HepG2 (cell line): ENCODE measurements around the gene SURF2. TPM values are rescaled to one million over a fixed set of nuclear protein-coding genes. Genes with fewer than 3 reads are reported as not detected.

Source experiments
- ONECUT2 ChIP-seq: sonication (generic); formaldehyde crosslinking; IDR thresholded peaks from 2 replicates; pipeline ENCODE4 v1.4.0; 2020; ENCODE audit warnings: missing genetic modification reagents
- TERF1 ChIP-seq: sonication (generic); formaldehyde crosslinking; IDR thresholded peaks from 2 replicates; pipeline ENCODE4 v1.8.0; 2022; ENCODE audit warnings: mild to moderate bottlenecking, missing genetic modification reagents, moderate library complexity
- ZNF709 ChIP-seq: sonication (generic); formaldehyde crosslinking; IDR thresholded peaks from 2 replicates; pipeline ENCODE4 v1.5.0; 2020; ENCODE audit warnings: mild to moderate bottlenecking, missing genetic modification reagents
- ZNF720 ChIP-seq: sonication (generic); formaldehyde crosslinking; IDR thresholded peaks from 2 replicates; pipeline ENCODE4 v1.4.0; 2020; ENCODE audit warnings: missing genetic modification reagents
- ZNF75D ChIP-seq: sonication (generic); formaldehyde crosslinking; IDR thresholded peaks from 2 replicates; pipeline ENCODE4 v1.8.1; 2023; ENCODE audit warnings: missing genetic modification reagents, mild to moderate bottlenecking, borderline replicate concordance
- ZNF841 ChIP-seq: sonication (generic); formaldehyde crosslinking; IDR thresholded peaks from 2 replicates; pipeline ENCODE4 v1.8.1; 2023; ENCODE audit warnings: missing genetic modification reagents, borderline replicate concordance
- polyA plus RNA-seq, 8 experiments: library from polyadenylated mRNA; depleted of rRNA in 3 of 8; stranded (reverse) in 7 of 8; unstranded in 1 of 8; fragments of >200 nt; fragmentation: Illumina TruSeq in 4 of 8; extraction: Trizol in 4 of 8; gene quantifications; 2 replicates each; pipeline versions ENCODE4 v1.2.1 to v1.2.3, GENCODE V29; 2011 to 2016; ENCODE audit warnings: low read depth in 4 of 8, missing spikeins in 1 of 8, mixed read lengths in 1 of 8; ENCODE audit not compliant: insufficient read depth in 1 of 8
- total RNA-seq, 5 experiments: library from RNA; depleted of rRNA; stranded (reverse); fragments of >200 nt; fragmentation: Illumina TruSeq; extraction: Trizol; gene quantifications; 2 replicates each; pipeline ENCODE4 v1.2.3, GENCODE V29; 2016; ENCODE audit warnings: low read depth in 1 of 5
- TF ChIP-seq, protein P1 (sequence below), 2 experiments: fragments of 450-650 bp in 1 of 2; sonication (generic) in 1 of 2; formaldehyde crosslinking; IDR thresholded peaks; 2 replicates each; pipeline versions ENCODE4 v1.5.0 to v1.8.0; 2020 to 2022; ENCODE audit warnings: mild to moderate bottlenecking in 1 of 2, missing genetic modification reagents in 1 of 2
- TF ChIP-seq, protein P2 (sequence below): IDR thresholded peaks from 2 replicates; pipeline ENCODE4 v1.6.1; 2018; ENCODE audit warnings: missing genetic modification reagents, mild to moderate bottlenecking, missing compliant biosample characterization
- TF ChIP-seq, protein P3 (sequence below): sonication (generic); formaldehyde crosslinking; IDR thresholded peaks from 2 replicates; pipeline ENCODE4 v1.4.0; 2020; ENCODE audit warnings: missing genetic modification reagents
- TF ChIP-seq, protein P4 (sequence below): sonication (generic); formaldehyde crosslinking; IDR thresholded peaks from 2 replicates; pipeline ENCODE4 v1.4.0; 2020; ENCODE audit warnings: missing genetic modification reagents, mild to moderate bottlenecking, borderline replicate concordance
- TF ChIP-seq, protein P5 (sequence below): sonication (generic); formaldehyde crosslinking; IDR thresholded peaks from 2 replicates; pipeline ENCODE4 v1.5.1; 2020; ENCODE audit warnings: mild to moderate bottlenecking, moderate library complexity, missing genetic modification reagents

SURF2 gene
- total and polyA plus RNA-seq, 2 of the 13 experiments (the other 11 are each of a cell fraction or from before 2014, with no cell fraction given) = 6.3 to 13.6 TPM

DNA sequence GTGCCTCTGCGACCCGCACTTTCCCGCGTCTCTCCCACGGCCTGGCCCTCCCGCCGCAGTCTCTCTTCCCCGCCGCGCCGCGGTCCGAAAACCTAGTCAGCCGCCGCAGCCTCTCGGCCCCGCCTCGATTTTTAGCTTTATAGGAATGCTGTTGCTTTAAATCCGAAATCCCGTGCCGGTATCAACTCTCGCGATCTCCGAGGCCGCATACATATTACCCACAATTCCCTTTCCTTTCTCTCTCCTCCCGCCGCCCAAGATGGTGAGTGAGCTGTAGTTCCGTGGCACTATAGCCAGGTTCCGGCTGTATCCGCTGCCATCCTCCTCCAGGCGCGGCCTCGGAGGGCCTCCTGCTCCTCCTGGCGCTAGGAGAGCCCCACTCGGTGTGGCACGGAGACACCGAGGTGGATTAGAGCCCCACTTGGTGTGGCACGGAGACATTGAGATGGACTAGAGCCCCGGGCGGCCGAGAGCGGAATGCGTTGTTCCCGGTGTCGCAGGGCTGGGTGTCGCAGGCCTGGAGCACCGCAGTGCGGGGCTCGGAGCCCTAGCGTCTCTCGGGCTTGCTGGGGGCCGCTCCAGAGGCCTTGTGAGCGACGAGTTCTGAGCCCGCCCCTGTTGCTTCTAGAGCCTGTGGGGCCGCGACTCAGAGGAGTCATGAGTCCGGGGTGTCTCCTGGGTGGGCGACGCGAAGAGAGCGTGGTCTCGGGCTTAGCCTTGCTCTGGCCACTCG is 8.2 kb upstream of the SURF2 start, which contains the start of the genes MED22 and RPL7A (continued):
- TF ChIP-seq TERF1 (CRISPR knock-in tag) = no peak
- peak; percentile 45; the same call in 1 of the 2 replicates for TF ChIP-seq ZNF709 (CRISPR knock-in tag)
- TF ChIP-seq, protein P1, sequence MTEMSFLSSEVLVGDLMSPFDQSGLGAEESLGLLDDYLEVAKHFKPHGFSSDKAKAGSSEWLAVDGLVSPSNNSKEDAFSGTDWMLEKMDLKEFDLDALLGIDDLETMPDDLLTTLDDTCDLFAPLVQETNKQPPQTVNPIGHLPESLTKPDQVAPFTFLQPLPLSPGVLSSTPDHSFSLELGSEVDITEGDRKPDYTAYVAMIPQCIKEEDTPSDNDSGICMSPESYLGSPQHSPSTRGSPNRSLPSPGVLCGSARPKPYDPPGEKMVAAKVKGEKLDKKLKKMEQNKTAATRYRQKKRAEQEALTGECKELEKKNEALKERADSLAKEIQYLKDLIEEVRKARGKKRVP (CRISPR knock-in tag; IDR thresholded peaks at IDR 0.05) = peak in 1 of 2 experiments; percentile 56; a peak in 1 of 4 replicates
- no peak for TF ChIP-seq ZNF720 (CRISPR knock-in tag)
- TF ChIP-seq ZNF75D (CRISPR knock-in tag) = no peak
- TF ChIP-seq, protein P2, sequence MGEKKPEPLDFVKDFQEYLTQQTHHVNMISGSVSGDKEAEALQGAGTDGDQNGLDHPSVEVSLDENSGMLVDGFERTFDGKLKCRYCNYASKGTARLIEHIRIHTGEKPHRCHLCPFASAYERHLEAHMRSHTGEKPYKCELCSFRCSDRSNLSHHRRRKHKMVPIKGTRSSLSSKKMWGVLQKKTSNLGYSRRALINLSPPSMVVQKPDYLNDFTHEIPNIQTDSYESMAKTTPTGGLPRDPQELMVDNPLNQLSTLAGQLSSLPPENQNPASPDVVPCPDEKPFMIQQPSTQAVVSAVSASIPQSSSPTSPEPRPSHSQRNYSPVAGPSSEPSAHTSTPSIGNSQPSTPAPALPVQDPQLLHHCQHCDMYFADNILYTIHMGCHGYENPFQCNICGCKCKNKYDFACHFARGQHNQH = peak; percentile 65; the same call in 1 of the 2 replicates
- no peak for TF ChIP-seq ONECUT2 (CRISPR knock-in tag)
- TF ChIP-seq, protein P3, sequence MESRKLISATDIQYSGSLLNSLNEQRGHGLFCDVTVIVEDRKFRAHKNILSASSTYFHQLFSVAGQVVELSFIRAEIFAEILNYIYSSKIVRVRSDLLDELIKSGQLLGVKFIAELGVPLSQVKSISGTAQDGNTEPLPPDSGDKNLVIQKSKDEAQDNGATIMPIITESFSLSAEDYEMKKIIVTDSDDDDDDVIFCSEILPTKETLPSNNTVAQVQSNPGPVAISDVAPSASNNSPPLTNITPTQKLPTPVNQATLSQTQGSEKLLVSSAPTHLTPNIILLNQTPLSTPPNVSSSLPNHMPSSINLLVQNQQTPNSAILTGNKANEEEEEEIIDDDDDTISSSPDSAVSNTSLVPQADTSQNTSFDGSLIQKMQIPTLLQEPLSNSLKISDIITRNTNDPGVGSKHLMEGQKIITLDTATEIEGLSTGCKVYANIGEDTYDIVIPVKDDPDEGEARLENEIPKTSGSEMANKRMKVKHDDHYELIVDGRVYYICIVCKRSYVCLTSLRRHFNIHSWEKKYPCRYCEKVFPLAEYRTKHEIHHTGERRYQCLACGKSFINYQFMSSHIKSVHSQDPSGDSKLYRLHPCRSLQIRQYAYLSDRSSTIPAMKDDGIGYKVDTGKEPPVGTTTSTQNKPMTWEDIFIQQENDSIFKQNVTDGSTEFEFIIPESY (CRISPR knock-in tag) = no peak; the same call in 1 of the 2 replicates
- TF ChIP-seq, protein P4, sequence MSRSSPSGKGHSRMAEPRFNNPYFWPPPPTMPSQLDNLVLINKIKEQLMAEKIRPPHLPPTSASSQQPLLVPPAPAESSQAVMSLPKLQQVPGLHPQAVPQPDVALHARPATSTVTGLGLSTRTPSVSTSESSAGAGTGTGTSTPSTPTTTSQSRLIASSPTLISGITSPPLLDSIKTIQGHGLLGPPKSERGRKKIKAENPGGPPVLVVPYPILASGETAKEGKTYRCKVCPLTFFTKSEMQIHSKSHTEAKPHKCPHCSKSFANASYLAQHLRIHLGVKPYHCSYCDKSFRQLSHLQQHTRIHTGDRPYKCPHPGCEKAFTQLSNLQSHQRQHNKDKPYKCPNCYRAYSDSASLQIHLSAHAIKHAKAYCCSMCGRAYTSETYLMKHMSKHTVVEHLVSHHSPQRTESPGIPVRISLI (CRISPR knock-in tag) = no peak
- no peak for TF ChIP-seq ZNF841 (CRISPR knock-in tag)
- TF ChIP-seq, protein P5, sequence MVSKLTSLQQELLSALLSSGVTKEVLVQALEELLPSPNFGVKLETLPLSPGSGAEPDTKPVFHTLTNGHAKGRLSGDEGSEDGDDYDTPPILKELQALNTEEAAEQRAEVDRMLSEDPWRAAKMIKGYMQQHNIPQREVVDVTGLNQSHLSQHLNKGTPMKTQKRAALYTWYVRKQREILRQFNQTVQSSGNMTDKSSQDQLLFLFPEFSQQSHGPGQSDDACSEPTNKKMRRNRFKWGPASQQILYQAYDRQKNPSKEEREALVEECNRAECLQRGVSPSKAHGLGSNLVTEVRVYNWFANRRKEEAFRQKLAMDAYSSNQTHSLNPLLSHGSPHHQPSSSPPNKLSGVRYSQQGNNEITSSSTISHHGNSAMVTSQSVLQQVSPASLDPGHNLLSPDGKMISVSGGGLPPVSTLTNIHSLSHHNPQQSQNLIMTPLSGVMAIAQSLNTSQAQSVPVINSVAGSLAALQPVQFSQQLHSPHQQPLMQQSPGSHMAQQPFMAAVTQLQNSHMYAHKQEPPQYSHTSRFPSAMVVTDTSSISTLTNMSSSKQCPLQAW (CRISPR knock-in tag) = no peak; the same call in 1 of the 2 replicates
